Ishikawa (cell line): ENCODE measurements around the gene GARNL3.

Experiments
- CEBPB ChIP-seq: IDR thresholded peaks from 2 replicates; pipeline ENCODE4 v1.6.1; 2012
- CREB1 ChIP-seq: IDR thresholded peaks from 2 replicates; pipeline ENCODE4 v1.6.1; 2012; ENCODE audit warnings: low read depth
- EGR1 ChIP-seq: IDR thresholded peaks from 2 replicates; pipeline ENCODE4 v1.6.1; 2012
- EP300 ChIP-seq: IDR thresholded peaks from 2 replicates; pipeline ENCODE4 v1.6.1; 2012; ENCODE audit warnings: borderline replicate concordance
- FOXM1 ChIP-seq: IDR thresholded peaks from 2 replicates; pipeline ENCODE4 v1.6.1; 2012; ENCODE audit warnings: low read depth, borderline replicate concordance
- NFIC ChIP-seq: IDR thresholded peaks from 2 replicates; pipeline ENCODE4 v1.6.1; 2012
- RAD21 ChIP-seq: IDR thresholded peaks from 2 replicates; pipeline ENCODE4 v1.6.1; 2012; ENCODE audit warnings: low read depth
- TAF1 ChIP-seq: IDR thresholded peaks from 2 replicates; pipeline ENCODE4 v1.6.1; 2012; ENCODE audit warnings: low read depth, mild to moderate bottlenecking
- TCF12 ChIP-seq: IDR thresholded peaks from 2 replicates; pipeline ENCODE4 v1.6.1; 2012; ENCODE audit warnings: low read depth
- TEAD4 ChIP-seq: IDR thresholded peaks from 2 replicates; pipeline ENCODE4 v1.6.1; 2012
- USF1 ChIP-seq: IDR thresholded peaks from 2 replicates; pipeline ENCODE4 v1.6.1; 2012
- YY1 ChIP-seq: IDR thresholded peaks from 2 replicates; pipeline ENCODE4 v1.6.1; 2012; ENCODE audit warnings: low read depth
- ZBTB7A ChIP-seq: IDR thresholded peaks from 2 replicates; pipeline ENCODE4 v1.6.1; 2012; ENCODE audit warnings: low read depth
- TF ChIP-seq, protein P1 (sequence below): IDR thresholded peaks from 2 replicates; pipeline ENCODE4 v1.6.1; 2012; ENCODE audit warnings: low read depth, mild to moderate bottlenecking
- TF ChIP-seq, protein P2 (sequence below): IDR thresholded peaks from 2 replicates; pipeline ENCODE4 v1.6.1; 2012

GARNL3 gene

GRCh38 chr9:127424676-127424999 lies 160.1 kb downstream of the GARNL3 start:
- TF ChIP-seq RAD21 (no peak), NFIC (no peak), TCF12 (no peak), ZBTB7A (no peak), YY1 (no peak)
- TF ChIP-seq, protein P1, sequence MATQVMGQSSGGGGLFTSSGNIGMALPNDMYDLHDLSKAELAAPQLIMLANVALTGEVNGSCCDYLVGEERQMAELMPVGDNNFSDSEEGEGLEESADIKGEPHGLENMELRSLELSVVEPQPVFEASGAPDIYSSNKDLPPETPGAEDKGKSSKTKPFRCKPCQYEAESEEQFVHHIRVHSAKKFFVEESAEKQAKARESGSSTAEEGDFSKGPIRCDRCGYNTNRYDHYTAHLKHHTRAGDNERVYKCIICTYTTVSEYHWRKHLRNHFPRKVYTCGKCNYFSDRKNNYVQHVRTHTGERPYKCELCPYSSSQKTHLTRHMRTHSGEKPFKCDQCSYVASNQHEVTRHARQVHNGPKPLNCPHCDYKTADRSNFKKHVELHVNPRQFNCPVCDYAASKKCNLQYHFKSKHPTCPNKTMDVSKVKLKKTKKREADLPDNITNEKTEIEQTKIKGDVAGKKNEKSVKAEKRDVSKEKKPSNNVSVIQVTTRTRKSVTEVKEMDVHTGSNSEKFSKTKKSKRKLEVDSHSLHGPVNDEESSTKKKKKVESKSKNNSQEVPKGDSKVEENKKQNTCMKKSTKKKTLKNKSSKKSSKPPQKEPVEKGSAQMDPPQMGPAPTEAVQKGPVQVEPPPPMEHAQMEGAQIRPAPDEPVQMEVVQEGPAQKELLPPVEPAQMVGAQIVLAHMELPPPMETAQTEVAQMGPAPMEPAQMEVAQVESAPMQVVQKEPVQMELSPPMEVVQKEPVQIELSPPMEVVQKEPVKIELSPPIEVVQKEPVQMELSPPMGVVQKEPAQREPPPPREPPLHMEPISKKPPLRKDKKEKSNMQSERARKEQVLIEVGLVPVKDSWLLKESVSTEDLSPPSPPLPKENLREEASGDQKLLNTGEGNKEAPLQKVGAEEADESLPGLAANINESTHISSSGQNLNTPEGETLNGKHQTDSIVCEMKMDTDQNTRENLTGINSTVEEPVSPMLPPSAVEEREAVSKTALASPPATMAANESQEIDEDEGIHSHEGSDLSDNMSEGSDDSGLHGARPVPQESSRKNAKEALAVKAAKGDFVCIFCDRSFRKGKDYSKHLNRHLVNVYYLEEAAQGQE: no peak

DNA sequence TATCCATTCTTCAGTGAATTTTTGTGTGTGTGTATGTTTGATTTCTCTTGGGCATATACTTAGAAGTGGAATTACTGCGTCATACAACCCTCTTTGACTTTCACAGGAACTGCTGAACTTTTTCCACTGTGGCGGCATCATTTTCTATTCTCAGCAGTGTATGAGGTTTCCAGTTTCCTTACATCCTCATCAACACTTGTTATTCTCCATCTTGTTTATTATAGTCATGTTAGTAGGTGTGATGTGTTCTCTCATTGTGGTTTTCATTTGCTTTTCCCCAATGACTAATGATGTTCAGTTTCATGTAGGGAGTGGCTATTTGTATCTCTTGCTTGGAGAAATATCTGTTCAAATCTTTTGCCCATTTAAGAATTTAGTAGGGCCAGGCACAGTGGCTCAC lies 162.2 kb downstream of the GARNL3 start:
- TF ChIP-seq, protein P1: no peak
- no peak for TF ChIP-seq TAF1
- TF ChIP-seq CEBPB: no peak
- no peak for TF ChIP-seq TEAD4
- no peak for TF ChIP-seq TCF12
- TF ChIP-seq, protein P2, sequence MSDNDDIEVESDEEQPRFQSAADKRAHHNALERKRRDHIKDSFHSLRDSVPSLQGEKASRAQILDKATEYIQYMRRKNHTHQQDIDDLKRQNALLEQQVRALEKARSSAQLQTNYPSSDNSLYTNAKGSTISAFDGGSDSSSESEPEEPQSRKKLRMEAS: no peak
- no peak for TF ChIP-seq USF1
- TF ChIP-seq YY1: no peak
- no peak for TF ChIP-seq CREB1

- TF ChIP-seq YY1: no peak
- TF ChIP-seq NFIC: no peak
- TF ChIP-seq USF1: no peak
- no peak for TF ChIP-seq TCF12
- no peak for TF ChIP-seq RAD21
- TF ChIP-seq CEBPB: no peak
- TF ChIP-seq ZBTB7A: no peak
- no peak for TF ChIP-seq TEAD4
- no peak for TF ChIP-seq EGR1
Observed at GRCh38 chr9:127428348-127428747, 163.8 kb downstream of the GARNL3 start.

DNA sequence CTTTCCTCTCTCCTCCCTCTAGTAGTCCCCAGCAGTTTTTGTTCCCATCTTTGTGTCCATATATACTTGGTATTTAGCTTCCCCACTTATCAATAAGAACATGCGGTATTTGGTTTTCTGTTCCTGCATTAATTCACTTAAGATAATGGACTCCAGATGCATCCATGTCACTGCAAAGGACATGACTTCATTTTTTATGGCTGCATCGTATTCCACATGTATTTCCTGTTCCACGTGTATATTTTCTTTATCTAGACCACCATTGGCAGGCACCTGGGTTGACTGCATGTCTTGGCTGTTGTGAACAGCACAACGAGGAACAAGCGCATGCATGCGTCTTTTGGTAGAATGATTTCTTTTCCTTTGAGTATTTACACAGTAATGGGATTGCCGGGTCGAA lies 165.8 kb downstream of the GARNL3 start:
- TF ChIP-seq NFIC (no peak), EGR1 (no peak), RAD21 (no peak), EP300 (no peak), CREB1 (no peak), USF1 (no peak), CEBPB (no peak), TAF1 (no peak), YY1 (no peak), TCF12 (no peak), FOXM1 (no peak)
- TF ChIP-seq, protein P2: no peak
- TF ChIP-seq, protein P1: no peak

DNA sequence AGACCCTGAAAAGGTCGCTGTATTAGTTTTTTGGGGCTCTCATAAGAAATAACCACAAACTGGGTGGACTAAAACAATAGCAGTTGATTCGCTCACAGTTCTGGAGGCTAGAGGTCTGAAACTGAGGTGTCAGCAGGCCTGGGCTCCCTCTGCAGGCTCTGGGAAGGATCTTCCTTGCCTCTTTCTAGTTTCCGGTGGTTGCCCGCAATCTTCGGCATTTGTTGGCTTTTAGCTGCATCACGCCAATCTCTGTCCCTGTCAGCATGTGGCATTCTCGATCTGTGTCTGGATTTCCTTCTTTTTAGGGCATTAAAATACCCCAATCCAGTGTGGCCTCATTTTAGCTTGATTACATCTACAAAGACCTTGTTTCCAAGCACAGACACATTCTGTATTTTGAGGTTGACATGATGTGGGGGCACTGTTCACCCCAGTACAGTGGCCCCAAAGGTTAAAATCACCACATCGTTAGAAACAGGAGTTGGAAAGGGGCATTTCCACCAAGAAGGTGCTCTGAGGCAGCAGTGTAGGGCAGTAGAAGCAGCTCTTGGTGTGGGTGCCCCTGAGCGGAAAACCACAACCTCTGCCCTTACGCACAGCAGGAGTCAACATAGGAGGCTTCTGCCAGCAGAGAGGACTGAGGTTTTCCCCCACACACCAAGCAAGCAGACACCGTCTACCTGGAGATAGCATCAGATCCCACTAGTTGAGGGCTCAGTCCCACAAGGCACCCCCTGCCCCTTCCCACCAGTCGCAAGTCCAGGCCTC lies 173.1 kb downstream of the GARNL3 start:
- TF ChIP-seq ZBTB7A (no peak), USF1 (no peak), TAF1 (no peak), CEBPB (no peak), CREB1 (no peak), TEAD4 (no peak), YY1 (no peak), EP300 (no peak), TCF12 (no peak), FOXM1 (no peak)
- TF ChIP-seq, protein P1: no peak
